ENCODE results near the gene AMIGO1. TPM values are rescaled to one million over a fixed set of nuclear protein-coding genes. Genes with fewer than 3 reads are reported as not detected.

Gene AMIGO1
- total RNA-seq, 1 donor from 2014 or later, result 3.0 TPM

DNA sequence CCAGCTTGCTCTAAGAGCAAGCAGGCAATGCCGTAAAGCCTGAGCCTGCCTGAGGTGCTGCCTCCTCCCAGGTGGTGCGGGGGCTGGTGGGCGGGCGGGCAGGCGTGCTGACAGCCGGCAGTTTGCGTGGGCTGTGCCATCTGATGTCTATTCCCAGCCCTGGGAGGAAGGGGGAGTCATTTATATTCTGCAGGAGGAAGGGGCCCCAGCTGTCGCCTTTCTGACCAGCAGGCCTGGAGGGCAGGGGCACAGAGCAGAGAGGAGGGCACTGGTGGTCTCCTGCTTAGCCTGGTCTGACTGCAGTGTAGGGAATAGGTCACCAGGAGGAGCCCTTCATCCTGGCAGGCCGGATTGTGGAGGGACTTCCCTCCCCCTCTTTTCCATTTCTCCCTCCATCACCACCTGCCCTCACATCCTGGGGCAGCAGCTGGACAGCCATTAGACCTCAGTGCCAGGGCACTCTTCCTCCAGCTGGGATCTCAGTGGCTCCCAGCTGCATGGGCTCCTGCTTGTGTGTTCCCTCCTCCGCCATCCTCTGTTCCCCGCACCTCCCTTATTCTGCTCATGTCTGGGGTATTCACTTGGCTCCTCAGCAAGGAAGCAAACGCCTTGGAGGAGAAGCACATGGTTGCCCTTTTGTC lies 11.2 kb downstream of the AMIGO1 start:
- Histone ChIP-seq H3K36me3 (ENCODE audit: control insufficient read depth, insufficient read depth, low read length) (peaks cover 2% of the 10 kb centered on the region), H3K4me3 (ENCODE audit: low read depth, low read length) (no peak overlapping the region), H3K27me3 (ENCODE audit: control insufficient read depth, insufficient read depth, low read length) (no peaks in the 10 kb centered on the region)
- peak; percentile 73 for TF ChIP-seq CTCF (IDR thresholded peaks at IDR 0.05; ENCODE audit: insufficient read depth, low read length, poor library complexity, severe bottlenecking)
- DNase-seq (ENCODE audit: low read depth), result no peak

DNA sequence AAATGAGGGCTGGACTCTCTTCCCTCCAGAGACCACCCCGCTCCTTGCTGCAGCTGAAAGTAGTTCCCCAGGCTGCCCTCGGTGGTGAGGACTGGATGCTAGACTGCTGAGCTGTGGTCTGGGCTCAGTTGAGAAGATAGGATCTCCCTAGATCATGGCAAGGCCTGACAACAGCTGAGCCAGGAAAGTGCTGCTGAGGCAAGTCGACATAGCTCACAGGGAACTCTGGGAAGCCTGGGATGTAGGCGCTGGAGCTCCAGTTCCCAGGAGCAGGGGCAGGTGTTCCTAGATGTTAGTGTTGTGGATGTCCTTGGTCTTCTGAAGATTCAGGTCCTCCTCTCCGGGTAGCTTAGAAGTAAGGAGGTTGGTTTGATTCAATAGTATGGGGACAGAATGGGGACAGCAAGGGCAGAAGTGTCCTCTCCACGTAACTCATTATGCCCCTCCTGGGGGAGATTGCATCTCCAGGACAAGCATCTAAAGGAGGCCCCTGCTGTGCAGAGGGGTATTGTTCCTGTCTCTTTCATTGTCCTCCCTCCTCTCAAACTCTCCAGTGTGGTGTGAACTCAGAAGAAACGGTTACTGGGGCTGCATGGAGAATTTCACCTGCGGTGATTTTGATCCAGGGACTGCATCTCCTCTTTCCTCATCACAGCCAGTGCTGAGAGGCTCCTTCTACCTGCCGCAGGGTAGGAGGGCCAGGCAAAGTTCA lies 11.9 kb downstream of the AMIGO1 start:
- Histone ChIP-seq H3K27me3 (ENCODE audit: control insufficient read depth, insufficient read depth, low read length) (no peaks in the 10 kb centered on the region), H3K4me3 (ENCODE audit: low read depth, low read length) (no peak overlapping the region), H3K36me3 (ENCODE audit: control insufficient read depth, insufficient read depth, low read length) (peaks cover 2% of the 10 kb centered on the region)
- TF ChIP-seq CTCF (IDR thresholded peaks at IDR 0.05; ENCODE audit: insufficient read depth, low read length, poor library complexity, severe bottlenecking), result no peak
- no peak for DNase-seq (ENCODE audit: low read depth)

DNA sequence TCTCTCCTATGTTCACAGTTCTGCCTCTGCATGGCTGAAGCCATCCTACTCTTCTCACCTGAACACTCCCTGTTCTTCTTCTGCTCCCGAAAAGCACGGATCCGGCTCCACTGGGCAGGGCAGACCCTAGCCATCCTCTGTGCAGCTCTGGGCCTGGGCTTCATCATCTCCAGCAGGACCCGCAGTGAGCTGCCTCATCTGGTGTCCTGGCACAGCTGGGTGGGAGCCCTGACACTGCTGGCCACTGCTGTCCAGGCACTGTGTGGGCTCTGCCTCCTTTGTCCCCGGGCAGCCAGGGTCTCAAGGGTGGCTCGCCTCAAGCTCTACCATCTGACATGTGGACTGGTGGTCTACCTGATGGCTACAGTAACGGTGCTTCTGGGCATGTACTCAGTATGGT lies 13.8 kb downstream of the AMIGO1 start:
- Histone ChIP-seq H3K27me3 (ENCODE audit: control insufficient read depth, insufficient read depth, low read length) (no peaks in the 10 kb centered on the region), H3K36me3 (ENCODE audit: control insufficient read depth, insufficient read depth, low read length) (peaks cover 2% of the 10 kb centered on the region), H3K4me3 (ENCODE audit: low read depth, low read length) (no peak overlapping the region)
- TF ChIP-seq CTCF (IDR thresholded peaks at IDR 0.05; ENCODE audit: insufficient read depth, low read length, poor library complexity, severe bottlenecking), result no peak
- DNase-seq (ENCODE audit: low read depth), result no peak

- TF ChIP-seq CTCF (IDR thresholded peaks at IDR 0.05; ENCODE audit: insufficient read depth, low read length, poor library complexity, severe bottlenecking), result peak; percentile 80
- H3K4me3 ChIP-seq (ENCODE audit: low read depth, low read length), result peak within 1 kb of the TSS; percentile 99
- peaks cover 2% of the 10 kb centered on the region for H3K36me3 ChIP-seq (ENCODE audit: control insufficient read depth, insufficient read depth, low read length)
- no peak for DNase-seq (ENCODE audit: low read depth)
- no peaks in the 10 kb centered on the region for H3K27me3 ChIP-seq (ENCODE audit: control insufficient read depth, insufficient read depth, low read length)
Measured at GRCh38 chr1:109493805-109494539, 15.6 kb downstream of the AMIGO1 start, which contains the start of gene CYB561D1. Gene CYB561D1, plus strand, starts transcription at chr1:109494094. Its CDS starts 46 bp downstream, at chr1:109494140.

- Histone ChIP-seq H3K4me3 (ENCODE audit: low read depth, low read length) (no peak overlapping the region), H3K36me3 (ENCODE audit: control insufficient read depth, insufficient read depth, low read length) (peaks cover 2% of the 10 kb centered on the region), H3K27me3 (ENCODE audit: control insufficient read depth, insufficient read depth, low read length) (no peaks in the 10 kb centered on the region)
- no peak for DNase-seq (ENCODE audit: low read depth)
- no peak for TF ChIP-seq CTCF (IDR thresholded peaks at IDR 0.05; ENCODE audit: insufficient read depth, low read length, poor library complexity, severe bottlenecking)
Measured at GRCh38 chr1:109493227-109493626, 16.3 kb downstream of the AMIGO1 start.
